Epithelial cell of proximal tubule (primary cell): ENCODE results near the gene HNF1A. TPM values are rescaled to one million over a fixed set of nuclear protein-coding genes. Genes with fewer than 3 reads are reported as not detected.

Source experiments
- DNase-seq: peaks from one replicate; pipeline ENCODE4 v3.0.0-alpha.2; 2011; ENCODE audit warnings: low read depth
- H3K4me3 ChIP-seq: 2 replicates; pipeline ENCODE4 v1.5.1; 2011; ENCODE audit warnings: low read depth, mild to moderate bottlenecking, low read length
- CTCF ChIP-seq: conservative IDR thresholded peaks from 2 replicates; pipeline ENCODE4 v1.5.1; 2012; ENCODE audit warnings: low read depth, mild to moderate bottlenecking, low read length
- total RNA-seq: library from RNA; depleted of rRNA; stranded (reverse); fragments of >200 nt; gene quantifications from 2 replicates; pipeline ENCODE4 v1.2.3, GENCODE V29; 2015

HNF1A gene
- total RNA-seq, 1 donor from 2014 or later, result 0.17 TPM

- no peak for TF ChIP-seq CTCF
- DNase-seq, result no peak
- H3K4me3 ChIP-seq, result peak overlapping the region; percentile 70
Observed at GRCh38 chr12:120980800-120981368, 2.5 kb downstream of the HNF1A start.

- no peak for TF ChIP-seq CTCF
- H3K4me3 ChIP-seq, result peak overlapping the region; percentile 70
- DNase-seq, result no peak
Observed at GRCh38 chr12:120981407-120981941, 3.1 kb downstream of the HNF1A start.

GRCh38 chr12:120982659-120983058 is 4.3 kb downstream of the HNF1A start:
- no peak overlapping the region for H3K4me3 ChIP-seq
- no peak for TF ChIP-seq CTCF
- DNase-seq, result no peak

- no peak for TF ChIP-seq CTCF
- DNase-seq, result no peak
- H3K4me3 ChIP-seq, result no peak overlapping the region
Observed at GRCh38 chr12:120983759-120984158, 5.4 kb downstream of the HNF1A start.

GRCh38 chr12:120984351-120984898 is 6.1 kb downstream of the HNF1A start:
- H3K4me3 ChIP-seq, result no peak overlapping the region
- no peak for TF ChIP-seq CTCF
- DNase-seq, result no peak

- TF ChIP-seq CTCF, result no peak
- no peak overlapping the region for H3K4me3 ChIP-seq
- no peak for DNase-seq
Observed at GRCh38 chr12:120988234-120988633, 9.9 kb downstream of the HNF1A start.

GRCh38 chr12:120988658-120989057 is 10.3 kb downstream of the HNF1A start:
- TF ChIP-seq CTCF, result no peak
- DNase-seq, result no peak
- no peak overlapping the region for H3K4me3 ChIP-seq
